ENCODE results near the gene TMEM117.
"Not testable (repeated sequence)": the region's sequence is repeated elsewhere in the genome, so short reads cannot be mapped to it uniquely, and the experiment has no call there.

Gene TMEM117

DNA sequence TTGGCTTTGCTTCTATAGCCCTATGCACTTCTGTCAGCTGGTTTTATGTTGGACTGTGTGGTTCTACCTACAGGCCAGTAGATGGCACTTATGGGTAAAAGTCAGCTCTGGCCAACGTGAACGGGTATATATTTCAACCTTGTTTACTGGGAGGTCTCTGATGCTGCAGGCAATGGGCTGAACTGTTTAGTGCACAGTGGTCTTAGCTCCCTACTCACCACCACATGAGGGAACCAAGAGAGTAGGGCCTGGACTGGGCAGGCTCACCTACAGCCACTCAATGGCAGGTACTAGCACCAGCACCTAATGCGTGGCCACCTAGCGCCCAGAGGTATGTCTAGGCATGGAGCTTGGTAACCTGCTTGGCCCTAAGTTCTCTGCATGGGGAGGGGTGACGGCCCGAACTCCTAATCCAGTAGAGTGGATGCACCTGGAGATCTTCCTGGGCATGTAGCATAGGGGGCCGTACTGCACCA lies 481.8 kb downstream of the TMEM117 start:
- DNase-seq = no peak

GRCh38 chr12:44331269-44331668 lies 495.4 kb downstream of the TMEM117 start:
- DNase-seq = no peak

DNA sequence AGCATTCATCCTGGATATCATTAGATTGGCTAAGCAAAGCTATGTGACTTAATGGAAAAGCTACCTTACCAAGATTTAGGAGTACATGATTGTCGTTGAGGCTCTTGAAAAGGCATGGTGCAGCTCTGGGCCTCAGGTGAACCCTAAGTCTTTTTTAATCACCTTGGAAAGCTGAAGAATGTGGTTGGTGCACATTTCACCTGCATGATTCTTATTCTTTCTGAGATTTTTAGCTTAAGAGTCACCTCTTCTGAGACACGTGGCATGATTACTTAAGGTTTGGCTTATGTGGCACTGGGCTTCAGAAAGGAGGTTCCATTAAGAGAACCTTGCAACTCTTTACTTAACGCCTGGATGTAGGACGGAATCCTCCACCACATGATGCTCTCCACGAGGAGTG lies 498.5 kb downstream of the TMEM117 start:
- no peak for DNase-seq

GRCh38 chr12:44335030-44335429 lies 499.1 kb downstream of the TMEM117 start:
- no peak for DNase-seq

DNA sequence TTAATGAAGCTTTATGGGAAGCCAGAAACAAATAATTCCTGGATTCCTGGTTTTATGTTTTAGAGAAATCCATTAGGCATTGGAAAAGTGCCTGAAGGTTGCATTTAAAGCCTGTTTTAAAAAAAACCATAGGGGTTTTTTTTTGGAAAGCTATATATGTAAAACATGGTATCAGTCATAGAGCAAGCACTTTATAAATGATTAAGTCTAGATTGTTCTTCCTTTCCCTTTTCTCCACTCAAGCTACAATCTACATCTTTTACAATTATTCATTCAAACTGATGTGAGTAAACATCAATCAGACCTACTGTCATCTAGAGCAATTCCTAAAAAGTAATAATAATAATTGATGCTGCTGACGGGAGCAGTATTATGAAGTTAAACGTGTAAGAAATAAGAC lies 500.7 kb downstream of the TMEM117 start:
- DNase-seq = no peak

- DNase-seq = no peak
Observed at GRCh38 chr12:44342371-44342770, 506.5 kb downstream of the TMEM117 start.

- DNase-seq = no peak
Observed at GRCh38 chr12:44347145-44347544, 511.3 kb downstream of the TMEM117 start.

- no peak for DNase-seq
Observed at GRCh38 chr12:44357494-44357893, 521.6 kb downstream of the TMEM117 start.

GRCh38 chr12:44358636-44359035 lies 522.8 kb downstream of the TMEM117 start:
- DNase-seq = no peak

DNA sequence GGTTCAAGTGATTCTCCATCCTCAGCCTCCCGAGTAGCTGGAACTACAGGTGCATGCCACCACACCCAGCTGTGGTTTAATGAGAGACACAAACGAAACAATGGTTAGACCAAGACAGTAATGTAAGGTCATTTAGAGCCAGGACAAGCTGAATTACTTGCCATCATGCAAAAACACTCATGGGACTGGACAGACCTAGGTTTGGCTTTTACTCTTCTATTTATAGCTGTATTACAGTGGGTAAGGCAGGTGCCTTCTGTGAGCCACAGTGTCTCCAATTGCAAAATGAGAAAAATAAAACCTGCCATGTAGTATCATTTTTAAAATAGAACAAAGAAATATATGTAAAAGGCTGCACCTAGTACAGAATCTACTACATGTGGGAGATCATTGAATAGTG lies 527.1 kb downstream of the TMEM117 start:
- DNase-seq = no peak

DNA sequence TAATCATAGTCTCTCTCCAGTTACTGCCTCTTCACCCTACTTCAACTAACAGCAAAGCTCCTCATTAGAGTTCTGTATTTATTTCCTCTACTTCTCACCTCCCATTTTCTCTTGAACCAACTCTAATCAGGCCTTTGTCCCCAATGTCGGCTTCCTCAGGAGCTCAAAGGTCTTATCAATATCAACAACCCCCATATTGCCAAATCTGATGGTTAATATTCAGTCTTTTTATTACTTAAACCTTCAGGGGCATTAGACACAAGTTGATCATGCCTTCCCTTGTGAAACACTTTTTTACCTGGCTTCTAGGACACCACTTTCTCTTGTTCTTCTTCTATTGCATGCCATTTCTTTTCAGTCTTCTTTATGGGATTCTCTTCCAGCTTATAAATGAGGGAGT lies 531.3 kb downstream of the TMEM117 start:
- no peak for DNase-seq

- no peak for DNase-seq
Observed at GRCh38 chr12:44367916-44368315, 532.0 kb downstream of the TMEM117 start.

- DNase-seq = no peak
Observed at GRCh38 chr12:44369998-44370397, 534.1 kb downstream of the TMEM117 start.

DNA sequence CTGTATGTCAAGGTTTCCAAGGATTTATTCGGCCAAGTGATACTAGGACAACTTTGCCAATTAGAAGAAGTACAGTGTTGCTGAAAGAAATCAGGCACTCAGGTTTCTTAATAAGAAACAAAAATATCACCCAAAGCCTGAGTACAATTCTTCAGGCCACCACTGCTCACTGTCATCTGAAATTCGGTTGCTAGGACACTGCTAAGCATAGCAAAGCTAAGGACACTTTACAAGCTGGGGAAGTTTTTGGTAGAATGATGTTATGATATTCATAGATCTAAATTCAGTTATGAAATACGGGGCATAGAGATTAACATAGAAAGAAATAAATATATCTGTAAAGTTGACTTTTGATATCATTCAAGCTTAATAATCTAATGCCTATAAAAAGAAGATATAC lies 535.1 kb downstream of the TMEM117 start:
- no peak for DNase-seq

- DNase-seq = no peak
Observed at GRCh38 chr12:44372259-44372658, 536.4 kb downstream of the TMEM117 start.

DNA sequence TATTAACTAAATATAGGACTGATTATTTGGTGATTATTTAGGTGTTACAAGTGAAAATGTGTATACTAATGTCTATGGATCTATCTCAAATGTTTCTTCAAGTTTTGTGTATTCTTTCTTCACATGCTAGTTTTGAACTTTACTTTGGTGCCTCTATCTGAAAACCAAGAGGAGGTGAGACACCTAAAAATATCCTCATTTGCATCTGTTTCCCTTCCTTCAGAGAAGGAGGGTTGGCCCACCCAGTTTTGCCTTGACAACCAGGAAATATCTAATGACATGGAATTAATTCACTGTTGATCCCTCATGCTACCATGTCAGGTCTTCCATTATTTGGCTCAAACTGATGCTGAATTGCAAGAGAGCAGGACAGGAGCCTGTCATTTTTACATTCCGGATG lies 539.8 kb downstream of the TMEM117 start:
- no peak for DNase-seq

- no peak for DNase-seq
Observed at GRCh38 chr12:44377443-44378187, 541.7 kb downstream of the TMEM117 start.

- DNase-seq = not testable (repeated sequence)
Observed at GRCh38 chr12:44379113-44379512, 543.2 kb downstream of the TMEM117 start.

DNA sequence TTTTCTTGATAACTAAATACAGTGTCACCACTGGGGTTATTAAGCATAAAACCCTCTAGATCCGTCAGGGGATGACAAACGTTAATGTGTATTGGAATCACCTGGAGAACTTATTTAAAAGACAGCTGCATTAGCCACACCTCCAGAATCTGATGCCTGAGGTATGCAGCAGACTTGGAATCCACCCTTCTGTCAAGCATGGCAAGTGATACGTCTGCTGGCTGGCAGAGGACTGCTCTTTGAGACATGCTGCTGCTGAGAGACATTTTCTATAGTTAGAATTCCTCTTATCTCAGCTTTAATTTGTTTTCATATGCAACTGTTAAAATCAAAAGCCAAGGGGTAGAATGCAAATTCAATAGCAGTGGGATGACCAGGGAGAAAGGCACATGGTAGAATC lies 544.0 kb downstream of the TMEM117 start:
- no peak for DNase-seq

DNA sequence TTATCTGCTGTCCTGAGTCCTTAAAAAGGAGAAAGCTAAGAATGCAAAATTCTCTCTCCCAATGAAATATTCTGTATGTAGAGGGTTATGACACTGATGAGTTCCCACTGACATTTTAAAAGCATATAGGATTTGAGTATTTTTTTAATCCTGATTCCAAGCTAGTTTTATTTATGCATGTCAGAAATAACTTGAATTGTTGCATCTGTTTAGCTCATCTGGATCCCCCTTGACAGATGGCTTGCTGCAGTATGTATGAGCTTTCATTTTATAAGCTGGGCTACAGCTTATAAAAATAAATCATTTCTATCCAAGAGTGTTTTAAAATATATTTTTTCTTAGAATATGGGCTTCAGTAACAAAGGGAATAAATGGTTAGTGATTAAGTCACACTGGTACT lies 545.0 kb downstream of the TMEM117 start:
- no peak for DNase-seq

DNA sequence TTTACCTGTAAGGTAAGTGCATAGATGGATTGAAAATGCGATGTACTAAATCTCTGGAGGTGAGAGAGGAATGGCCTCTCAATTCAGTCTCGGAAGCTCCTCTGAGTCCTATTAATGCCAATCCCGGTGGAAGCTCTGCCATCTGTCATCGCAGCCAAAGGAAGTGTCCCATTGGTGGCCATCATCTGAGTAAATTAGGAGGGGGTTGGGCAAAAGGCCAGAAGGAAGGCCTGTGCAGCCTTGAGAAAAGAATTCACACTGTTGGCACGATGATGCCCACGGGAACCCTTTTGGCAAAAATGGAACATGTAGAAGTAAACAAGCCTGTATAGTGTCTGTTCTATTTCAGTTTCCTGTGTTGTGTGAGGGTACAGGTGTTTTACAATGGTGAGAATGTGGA lies 545.5 kb downstream of the TMEM117 start:
- no peak for DNase-seq

DNA sequence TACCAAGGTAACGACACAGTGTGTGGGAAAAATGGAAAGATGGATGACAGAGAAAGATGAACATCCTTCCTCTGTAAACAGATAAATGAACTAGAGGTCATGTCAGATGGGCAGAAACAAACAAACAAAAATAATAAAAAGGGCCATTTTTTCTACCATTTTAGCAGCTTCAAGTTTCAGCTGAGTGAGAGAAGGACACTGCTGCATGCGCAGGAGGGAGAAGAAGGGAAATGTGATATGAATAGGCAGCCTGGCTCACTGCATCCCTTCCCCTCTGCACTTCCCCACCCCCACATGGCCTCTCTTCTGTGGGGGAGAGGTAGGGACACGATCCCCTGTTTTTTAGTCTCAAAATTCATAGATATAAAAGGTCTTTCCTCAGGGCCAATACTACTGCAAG lies 548.3 kb downstream of the TMEM117 start:
- DNase-seq = no peak

DNA sequence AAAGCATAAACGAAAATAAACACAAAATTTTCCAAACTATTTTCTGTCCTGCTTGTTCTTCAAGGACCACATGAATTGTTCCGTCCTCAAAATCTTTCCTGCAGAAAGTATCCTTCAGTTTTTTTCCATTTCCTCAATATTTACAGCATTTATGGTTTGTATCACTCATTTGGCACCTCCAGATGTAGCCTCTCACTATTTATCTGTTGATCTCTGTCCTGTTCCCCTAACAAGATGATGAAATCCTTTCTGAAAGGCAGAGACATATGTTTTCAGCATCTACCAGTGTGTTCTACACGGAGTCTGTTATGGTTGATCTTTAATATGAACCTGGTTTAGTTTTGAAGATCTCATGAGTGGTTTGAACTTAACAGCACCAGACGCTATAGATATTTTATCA lies 550.1 kb downstream of the TMEM117 start:
- no peak for DNase-seq

- DNase-seq = no peak
Observed at GRCh38 chr12:44387581-44387980, 551.7 kb downstream of the TMEM117 start.

GRCh38 chr12:44389038-44389437 lies 553.2 kb downstream of the TMEM117 start:
- no peak for DNase-seq
